Measurements from ENCODE around the gene COL5A3.

- no peak for TF ChIP-seq CTCF (IDR thresholded peaks at IDR 0.05)
- no peak for TF ChIP-seq POLR2A (IDR thresholded peaks at IDR 0.05)
These were observed 47.5 kb downstream of the COL5A3 start for GRCh38 chr19:9962623-9963290.
